GM18499 (cell line): ENCODE results near the gene NRXN3.

Experiments
- ATAC-seq: cut with Tn5 transposase; IDR thresholded peaks from one replicate; pipeline ENCODE4 v1.9.1; 2021; ENCODE audit warnings: moderate number of reproducible peaks; ENCODE audit not compliant: insufficient read depth, unreplicated experiment

Gene NRXN3

DNA sequence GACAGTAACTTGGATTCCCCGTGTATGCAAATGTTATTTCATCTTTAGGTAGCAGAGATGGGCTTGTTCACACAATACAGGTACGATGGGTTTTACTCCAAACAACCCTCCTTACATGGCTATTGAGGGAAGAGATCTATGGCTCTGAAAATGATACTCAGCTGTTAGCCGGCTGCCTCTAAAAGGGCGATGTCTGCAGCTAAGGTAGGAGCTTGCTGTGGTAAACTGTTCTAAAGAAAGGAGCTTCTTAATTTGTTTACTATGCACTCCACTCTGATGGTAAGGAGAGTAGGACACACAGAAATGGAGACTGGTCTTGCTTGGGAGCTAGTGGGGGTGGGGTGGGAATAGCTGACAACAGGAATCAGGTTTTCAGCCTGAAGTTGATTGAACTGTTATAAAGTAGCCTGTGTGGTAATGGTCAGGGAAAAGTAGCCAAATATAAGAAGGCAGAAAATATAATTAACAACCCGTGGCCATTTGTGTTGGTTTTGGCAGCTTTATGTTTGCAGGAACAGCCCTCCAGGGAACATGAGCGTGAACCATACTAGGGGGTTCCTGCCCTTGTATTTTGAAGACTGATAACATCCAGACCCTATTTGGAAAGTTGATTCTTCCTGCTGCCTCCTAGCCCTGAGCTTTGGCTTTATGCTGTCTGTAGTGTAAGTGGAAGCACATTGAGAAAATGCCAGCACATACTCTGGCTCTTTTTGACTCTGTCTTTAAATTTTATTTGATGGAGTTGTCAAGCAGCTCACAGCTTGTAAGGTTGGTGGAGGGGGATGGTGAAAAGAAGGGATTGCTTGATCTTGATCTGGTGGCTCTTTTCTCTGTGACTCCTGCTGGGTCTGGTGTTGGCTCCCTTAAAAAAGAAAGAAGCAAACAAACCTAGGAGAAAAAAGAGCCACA is 1111.3 kb downstream of the NRXN3 start:
- no peak for ATAC-seq

DNA sequence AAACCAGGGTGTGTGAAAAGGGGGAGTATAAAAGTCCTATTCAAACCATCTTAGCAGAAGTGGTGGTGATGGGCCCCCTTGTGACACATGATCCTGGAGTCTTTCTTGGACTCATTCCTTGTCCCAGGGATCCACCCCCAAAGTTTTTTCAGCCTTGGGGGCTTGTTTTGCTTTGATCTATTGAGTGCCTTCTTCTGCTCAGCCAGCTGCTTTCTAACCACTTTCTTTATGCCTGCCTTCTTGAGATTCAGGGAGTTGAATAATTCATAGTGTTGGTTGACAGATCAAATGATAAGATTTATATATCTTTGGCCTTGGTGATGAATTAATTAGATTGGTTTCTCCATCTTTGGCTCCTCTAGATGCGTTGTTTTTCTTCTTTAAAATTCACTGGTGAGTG is 1114.4 kb downstream of the NRXN3 start:
- no peak for ATAC-seq

DNA sequence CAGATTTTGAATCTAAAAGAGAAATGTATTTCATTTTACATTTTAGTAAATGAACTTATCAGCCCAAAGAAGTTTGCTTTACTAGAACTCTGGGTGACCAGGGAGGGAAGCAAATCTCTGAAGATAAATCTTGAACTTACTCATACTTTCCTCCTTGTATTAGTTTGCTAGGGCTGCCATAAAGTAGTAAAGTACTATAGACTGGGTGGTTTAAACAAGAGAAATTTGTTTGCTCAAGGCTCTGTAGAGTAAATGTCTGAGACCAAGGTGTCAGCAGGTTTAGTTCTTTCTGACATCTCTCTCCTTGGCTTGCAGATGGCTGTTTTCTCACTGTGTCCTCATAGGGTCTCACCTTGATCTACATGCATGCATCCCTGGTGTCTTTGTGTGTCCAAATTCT is 1115.1 kb downstream of the NRXN3 start:
- no peak for ATAC-seq

DNA sequence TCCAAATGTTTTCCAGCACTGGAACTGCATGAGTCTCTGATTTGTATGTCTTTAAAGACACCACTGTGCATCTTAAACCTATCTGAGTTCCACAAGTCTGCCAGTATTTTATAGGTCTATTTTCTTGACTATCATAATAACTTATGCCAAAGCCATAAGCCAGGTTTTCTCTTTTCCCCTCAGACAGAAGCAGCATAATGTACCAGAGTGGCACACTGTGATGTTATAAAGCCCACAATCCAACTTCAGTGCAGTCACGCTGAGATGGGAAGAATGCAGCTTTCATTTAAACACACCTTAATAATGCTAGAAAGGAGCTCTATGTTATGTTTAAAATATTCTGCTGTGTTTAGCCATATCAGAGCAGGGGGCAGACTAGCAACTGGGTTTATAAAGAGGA is 1117.8 kb downstream of the NRXN3 start:
- ATAC-seq = no peak

DNA sequence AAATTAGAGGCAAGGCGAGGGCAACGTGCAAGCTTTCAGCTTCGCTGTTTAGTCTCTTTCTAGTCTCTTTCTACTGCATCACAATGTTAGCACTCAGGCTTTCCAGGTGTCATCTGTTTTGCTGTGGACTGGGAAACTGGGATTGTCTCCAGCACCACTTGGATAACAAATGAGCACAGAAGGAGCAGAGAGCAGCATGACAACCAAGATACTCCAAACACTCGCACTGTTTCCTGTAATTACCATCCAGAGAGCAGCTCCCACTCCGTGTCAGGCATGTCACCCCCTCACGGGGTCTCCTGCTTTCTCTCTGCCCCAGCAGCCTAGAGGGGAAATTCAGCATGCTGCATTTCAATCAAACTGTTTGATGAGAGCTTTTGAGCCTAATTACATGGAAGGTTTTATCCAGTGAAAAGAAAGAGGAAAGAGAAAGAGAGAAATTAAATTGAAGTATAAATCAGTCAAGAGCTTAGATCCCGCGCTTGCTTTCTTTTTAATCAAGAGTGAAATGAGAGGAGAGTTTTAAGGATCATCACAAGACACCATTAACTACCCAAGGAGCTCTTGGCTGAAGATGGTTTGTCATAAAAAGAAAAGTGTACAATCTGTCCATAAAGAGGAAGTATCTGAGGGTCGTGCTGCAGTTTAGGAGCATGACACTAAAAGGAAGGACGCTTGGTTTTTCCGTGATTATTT is 1123.5 kb downstream of the NRXN3 start:
- no peak for ATAC-seq

DNA sequence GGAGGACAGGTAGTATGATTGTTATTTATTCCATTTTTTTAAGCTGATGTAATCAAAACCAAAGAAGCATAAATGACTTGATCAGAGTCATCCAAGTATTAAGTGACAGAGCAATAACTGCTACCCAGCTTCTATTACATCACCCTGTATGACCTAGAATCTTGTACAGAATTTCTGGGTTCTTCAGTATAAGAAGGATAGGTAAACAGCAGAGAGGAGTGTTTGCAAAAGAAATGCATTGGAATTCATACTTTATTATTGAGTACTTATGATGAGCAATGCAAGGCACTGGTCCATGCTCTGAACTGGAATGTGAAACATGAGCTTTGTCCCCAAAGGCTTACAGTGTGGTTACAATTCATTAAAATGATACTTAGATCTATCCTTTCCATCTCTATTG is 1124.3 kb downstream of the NRXN3 start:
- no peak for ATAC-seq

DNA sequence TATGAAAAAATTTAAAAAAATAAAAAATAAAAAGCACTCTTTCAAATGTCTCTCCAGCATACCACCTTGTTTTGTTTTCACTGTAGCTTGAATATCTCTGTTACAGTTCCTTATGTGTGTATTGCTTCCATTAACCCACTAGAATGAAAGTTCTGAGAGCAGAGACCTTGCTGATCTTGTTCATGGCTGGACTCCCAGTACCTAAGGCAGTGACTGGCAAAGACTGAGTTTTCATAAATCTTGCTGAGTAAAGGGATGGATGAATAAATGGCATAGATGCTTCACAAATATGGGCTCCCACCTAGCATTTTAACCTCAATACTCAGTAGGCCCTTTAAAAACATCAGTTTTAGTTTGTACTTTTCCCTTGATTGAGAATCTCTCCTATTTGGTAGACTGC is 1125.2 kb downstream of the NRXN3 start:
- ATAC-seq = no peak

DNA sequence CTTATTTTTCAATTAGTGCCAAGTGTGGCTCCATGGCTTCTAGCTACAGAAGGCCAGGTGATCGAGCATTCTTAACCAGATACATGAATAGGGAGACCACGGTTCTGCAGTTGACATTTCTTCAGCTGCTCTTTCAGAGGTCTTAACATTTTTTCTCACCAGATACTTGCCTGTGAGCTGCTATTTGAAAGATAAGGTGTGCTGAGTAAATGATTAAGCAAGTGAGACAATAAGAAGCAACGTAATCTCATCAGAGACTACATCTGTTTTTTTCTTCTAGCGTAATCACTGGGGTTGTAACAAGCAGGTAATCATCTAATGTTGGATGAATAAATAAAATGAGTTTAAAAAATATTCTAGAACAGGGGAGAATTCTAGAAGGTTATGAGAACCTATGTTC is 1128.2 kb downstream of the NRXN3 start:
- ATAC-seq = no peak

DNA sequence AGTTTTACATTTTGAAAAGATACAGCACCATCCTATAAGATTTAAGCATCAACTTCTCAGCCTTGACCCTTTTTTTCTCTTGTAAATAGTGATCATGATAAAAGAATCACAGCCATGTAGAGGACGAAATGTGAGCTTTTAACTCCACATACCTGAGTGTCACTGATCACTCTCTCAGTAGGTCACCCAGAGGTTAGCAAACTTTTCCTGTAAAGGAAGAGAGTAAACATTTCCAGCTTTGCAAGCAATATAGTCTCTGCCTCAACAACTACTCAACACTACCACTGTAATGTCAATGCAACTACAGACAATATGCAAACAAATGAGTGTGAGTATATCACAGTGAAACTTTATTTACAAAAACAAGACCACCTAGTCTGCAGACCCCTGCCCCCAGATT is 1129.0 kb downstream of the NRXN3 start:
- ATAC-seq = no peak

DNA sequence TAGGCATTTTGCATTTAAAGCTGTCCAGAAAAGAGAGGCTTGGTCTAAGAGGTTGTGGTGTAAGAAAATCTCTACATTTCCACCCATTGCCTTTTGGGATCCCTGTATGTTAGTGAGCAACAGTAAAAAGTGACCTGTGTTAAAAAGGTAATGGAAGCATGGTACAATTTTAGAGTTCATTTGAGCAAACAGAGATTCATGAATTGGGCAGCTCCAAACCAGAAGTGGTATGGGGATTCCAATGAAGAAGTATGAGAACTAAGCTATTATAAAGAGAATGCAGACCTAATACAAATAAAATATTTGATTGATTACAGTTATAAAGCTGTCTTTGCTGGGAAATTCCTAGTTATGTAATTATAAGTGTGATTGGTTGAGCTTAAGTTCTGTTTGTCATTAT is 1134.1 kb downstream of the NRXN3 start:
- no peak for ATAC-seq

DNA sequence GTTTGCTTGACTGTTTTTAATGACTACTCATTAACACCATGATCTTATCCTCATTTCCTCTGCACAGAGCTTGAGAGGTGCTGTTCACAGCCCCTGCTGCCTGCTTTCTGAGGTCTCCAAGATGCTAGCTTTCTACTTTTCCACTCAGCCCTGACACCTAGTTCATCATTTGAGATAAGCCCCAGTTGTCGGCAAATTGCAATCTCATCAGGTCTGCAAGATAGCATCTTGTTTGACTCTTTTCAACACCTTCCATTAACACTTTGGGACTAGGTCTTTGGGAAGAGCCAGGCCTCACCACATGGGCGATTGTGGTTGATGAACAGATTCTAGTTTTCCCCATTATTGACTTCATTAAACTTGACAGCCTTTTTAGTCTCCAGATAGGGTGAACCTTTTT is 1136.4 kb downstream of the NRXN3 start:
- no peak for ATAC-seq

DNA sequence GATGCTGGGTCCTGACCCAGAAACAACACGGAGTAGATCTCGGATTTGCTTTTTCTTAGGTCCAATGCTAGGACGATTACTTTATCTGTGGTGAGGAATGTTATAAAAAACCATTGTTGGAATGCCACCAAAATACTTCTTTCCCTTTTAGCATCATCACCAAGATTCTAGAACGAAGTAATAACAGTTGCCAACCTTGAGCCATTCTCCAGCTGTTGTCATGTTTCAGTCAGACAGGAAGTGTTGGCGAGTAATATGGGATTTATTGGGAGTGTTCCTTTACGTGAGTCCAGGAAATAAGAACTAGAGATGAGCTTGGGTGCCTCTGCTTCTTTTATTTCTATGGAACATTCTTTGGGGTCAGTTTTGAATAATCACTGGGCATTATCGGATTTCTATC is 1148.2 kb downstream of the NRXN3 start:
- no peak for ATAC-seq

DNA sequence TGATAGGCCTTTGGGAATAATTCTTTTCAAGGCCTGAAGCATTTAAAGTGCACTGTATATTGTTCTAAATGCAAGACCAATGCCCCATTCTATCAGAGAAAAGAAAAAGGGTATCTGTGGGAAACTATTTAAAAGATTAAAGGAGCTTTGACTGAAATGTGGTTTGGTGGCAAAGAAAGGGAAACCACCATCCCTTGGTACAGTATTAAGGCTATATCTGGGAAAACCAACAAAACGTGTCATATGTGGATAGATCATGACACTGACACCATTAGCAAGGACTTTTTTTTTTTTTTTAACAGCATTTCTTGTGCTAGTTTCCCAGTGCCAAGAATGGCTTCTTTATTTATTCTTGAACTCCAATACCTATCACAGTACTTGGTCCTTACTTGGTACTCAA is 1150.4 kb downstream of the NRXN3 start:
- ATAC-seq = no peak

DNA sequence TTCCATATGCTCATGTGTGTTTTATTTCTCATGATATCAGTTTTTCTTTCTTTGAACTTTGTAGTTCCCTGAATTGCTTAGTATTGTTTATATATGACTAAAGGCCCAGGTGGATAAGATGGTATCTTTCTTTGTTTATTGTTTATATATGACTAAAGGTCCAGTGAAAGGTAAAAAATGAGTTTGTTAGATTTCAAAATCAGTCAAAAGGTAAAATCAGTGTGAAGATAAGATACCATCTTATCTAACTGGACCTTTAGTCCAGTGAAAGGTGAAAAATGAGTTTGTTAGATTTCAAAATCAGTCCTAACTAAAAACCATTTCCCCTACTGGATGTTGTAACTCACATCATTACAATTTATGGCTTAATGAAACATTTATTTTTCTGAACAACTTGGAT is 1150.9 kb downstream of the NRXN3 start:
- ATAC-seq = no peak

DNA sequence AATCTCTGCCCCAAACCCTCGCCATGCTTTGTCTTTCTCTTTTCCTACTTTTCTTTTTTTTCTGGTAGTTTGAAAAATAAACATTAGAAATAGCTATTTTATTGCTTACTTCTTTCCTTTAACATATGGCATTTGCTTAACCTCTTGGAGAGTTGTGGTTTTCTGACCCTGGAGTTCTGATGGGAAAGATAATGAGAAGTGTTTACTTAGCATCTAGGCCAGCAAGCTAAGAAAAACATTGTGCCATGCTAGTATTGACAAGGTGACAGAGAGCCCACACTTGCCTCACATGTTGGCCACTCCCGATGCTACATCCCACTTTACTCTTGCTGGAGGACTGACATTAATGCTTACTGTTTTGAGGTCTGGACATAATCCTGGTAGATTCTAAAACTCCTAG is 1154.9 kb downstream of the NRXN3 start:
- no peak for ATAC-seq

DNA sequence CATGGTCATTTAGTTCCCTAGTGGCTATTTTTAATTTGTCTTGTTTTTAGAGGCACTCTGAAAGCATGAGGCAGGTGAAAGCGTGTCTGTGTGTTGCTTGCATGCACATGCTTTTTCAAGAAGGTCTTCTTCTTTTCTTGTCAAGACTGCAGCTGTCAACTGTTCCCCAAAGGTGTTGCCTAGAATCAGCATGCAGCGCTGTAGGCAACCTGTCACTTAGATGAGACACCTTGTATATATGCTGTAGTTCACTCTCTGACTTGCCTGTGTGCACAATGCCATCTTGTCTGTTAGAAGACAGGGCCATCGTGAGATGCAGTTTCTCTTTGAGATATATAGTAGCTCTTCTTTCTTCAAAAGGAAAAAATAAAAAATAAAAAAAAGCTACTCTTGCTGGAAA is 1155.4 kb downstream of the NRXN3 start:
- no peak for ATAC-seq

DNA sequence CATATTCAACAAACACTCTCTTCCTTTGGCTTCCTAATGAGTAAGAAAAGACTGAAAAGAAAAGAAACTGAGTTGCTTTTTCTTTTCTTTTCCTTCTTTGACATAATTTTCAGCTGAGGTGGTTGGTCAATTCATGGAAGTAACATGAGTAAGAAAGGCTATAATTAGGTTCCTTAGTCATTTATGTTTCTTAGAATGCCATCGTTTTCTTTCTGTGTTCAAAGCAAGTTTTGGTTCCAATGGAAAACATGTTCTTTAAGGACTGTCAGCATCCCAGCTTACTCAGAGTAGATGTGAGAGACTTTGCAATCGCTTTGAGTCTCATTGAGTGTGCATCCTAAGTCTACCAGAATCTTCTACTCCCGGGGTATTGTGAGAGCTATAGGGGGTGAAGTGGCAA is 1158.7 kb downstream of the NRXN3 start:
- ATAC-seq = no peak

DNA sequence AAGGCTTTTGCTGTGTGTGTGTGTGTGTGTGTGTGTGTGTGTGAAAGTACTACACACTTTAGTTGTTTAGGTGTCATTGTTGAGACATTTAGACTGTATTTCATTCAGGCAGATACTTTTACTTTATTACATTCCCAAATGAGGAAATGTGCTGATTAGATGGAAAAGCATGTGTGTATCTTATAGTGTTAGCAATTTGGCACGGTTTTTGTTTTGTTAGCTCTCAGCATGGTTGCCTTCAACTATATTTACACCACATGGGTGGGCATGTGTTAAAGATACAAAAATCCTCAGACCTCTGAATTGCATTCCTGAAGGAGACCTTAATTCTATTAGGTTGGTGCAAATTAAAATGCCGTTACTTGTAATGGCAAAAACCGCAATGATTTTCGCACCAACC is 1161.7 kb downstream of the NRXN3 start:
- ATAC-seq = no peak

DNA sequence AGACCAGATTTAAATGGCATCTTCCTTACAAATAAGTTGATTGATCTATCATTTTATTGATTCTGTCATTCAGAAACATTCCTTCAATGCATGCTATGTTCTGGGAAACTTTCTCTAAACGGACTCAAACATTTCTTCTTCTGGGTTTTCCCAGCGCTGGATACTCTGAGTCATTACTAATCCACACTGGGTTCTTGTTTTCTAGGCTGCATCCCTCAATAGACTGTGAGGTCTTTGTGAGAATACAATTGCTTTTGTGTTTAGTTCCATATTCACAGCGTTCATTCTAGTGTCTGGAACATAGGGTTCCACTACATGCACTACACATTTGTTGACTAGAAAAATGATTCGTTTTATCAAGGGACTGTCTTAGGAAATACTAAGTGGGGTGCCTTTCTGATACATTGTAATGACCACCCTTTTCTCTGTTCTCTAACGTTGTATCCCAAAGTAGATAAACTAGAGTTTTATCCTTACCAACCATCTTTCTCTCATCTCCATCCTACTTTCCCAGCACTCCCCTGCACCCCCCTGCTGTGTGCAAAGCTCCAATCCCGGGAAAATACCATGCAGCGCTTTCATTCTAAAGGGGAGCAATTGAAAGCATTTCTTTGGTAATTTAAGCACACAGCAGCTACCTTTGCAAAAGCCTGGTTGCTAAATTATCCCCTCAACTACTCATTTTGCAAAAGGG is 1162.5 kb downstream of the NRXN3 start:
- no peak for ATAC-seq

DNA sequence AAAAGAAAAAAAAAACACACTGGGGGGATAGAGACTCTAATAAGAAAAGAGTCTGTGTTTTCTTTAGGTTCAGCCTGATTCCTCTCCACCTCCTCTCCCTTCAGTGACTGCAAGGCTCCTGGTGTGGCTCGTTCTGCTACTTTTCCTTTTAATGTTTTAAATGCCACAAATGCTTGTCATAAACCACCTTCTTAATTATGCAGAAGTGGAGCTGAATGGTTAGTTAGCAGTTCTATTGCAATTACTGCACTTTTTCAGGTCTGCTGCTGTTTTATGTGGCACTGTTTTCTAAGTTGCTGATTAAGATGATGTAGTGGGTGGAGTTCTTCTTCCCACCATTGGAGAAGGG is 1163.0 kb downstream of the NRXN3 start:
- ATAC-seq = no peak

DNA sequence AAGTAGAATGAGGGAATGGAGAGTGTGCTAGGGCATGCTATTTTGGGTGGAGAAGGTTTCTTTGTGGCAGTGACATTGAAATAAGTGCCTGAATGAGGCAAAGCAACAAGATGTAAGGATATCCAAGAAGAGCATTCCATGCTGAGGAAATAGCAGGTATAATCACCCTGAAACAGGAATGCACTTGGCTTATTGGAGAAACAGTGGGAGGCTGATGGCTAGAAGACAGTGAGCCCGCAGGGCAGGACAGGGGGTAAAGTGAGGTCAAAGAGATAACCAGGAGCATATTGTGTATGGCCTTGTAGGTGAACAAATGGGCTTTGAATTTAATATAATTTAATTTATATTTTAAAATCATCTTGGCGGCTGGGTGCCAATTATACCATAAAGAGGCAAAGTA is 1164.1 kb downstream of the NRXN3 start:
- no peak for ATAC-seq
